Fibroblast of skin of right quadriceps (primary cell): ENCODE results near the gene B4GALNT2.
A peak's percentile ranks its signal among the peaks of the same experiment; 100 is the strongest.
"Not testable (repeated sequence)": the region's sequence is repeated elsewhere in the genome, so short reads cannot be mapped to it uniquely, and the experiment has no call there.

Experiments
- DNase-seq: peaks from one replicate; pipeline ENCODE4 v3.0.0-alpha.2; 2013

B4GALNT2 gene

GRCh38 chr17:49122566-49122965 is 10.0 kb upstream of the B4GALNT2 start:
- DNase-seq = no peak

DNA sequence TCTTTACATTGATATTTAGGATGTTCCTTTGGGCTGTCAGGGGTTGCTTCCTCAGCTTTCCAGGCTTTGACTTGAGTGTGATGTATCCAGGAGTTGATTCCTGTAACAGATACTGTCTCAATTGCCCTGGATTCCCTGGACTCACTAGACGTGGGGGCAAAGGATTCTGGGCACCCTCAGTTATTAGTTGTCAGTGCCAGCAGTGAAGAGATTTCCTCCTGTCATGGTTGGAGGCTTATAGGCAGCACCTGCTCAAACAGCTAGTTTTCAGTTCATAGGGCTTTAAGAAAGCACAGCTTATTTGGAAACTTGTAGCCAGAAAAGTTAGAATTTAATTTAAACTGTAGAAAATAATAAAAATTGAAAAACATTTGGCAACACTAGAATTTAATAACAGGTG is 9.5 kb upstream of the B4GALNT2 start:
- DNase-seq = no peak

- DNase-seq = no peak
Observed at GRCh38 chr17:49125449-49125848, 7.1 kb upstream of the B4GALNT2 start.

- DNase-seq = not testable (repeated sequence)
Observed at GRCh38 chr17:49126183-49126859, 6.2 kb upstream of the B4GALNT2 start.

DNA sequence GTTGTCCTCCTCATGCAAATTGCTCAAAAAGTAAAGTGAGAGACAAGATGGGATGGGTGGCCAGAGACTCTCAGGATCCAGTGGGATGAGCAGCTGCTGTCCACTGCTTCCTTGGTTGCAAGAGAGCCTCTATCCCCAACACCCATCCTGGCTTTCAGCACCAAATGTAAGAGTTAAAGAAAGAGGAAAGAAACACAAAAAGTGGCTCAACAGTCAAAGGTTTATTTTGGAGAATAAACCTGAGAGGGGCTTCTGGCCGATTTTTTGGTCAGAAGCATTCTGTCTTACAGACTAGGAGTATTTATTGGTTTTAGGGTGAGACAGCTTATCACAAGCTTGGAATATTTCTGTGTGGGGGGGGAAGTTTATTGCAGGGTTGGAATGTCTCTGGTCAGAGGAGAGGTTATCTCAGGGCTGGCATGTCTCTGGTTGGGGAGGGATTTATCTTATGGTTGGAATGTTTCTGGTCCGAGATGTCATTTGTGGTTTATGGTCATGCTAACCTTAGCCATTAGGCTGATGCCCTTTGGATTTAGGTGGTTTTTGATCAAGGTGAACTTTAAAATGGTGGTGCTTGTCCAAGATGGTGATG is 3.1 kb upstream of the B4GALNT2 start:
- not testable (repeated sequence) for DNase-seq

- DNase-seq = no peak
Observed at GRCh38 chr17:49130891-49131290, 1.7 kb upstream of the B4GALNT2 start.

GRCh38 chr17:49132317-49132698 is 261 bp upstream of the B4GALNT2 start:
- DNase-seq = no peak

GRCh38 chr17:49136335-49136734 is 3.8 kb downstream of the B4GALNT2 start:
- DNase-seq = no peak

GRCh38 chr17:49145654-49146053 is 13.1 kb downstream of the B4GALNT2 start:
- DNase-seq = not testable (repeated sequence)

GRCh38 chr17:49146620-49147306 is 14.2 kb downstream of the B4GALNT2 start:
- peak; percentile 100 for DNase-seq

GRCh38 chr17:49148171-49148570 is 15.6 kb downstream of the B4GALNT2 start:
- DNase-seq = no peak

GRCh38 chr17:49151996-49152395 is 19.4 kb downstream of the B4GALNT2 start:
- no peak for DNase-seq

- DNase-seq = no peak
Observed at GRCh38 chr17:49156256-49156655, 23.7 kb downstream of the B4GALNT2 start.

DNA sequence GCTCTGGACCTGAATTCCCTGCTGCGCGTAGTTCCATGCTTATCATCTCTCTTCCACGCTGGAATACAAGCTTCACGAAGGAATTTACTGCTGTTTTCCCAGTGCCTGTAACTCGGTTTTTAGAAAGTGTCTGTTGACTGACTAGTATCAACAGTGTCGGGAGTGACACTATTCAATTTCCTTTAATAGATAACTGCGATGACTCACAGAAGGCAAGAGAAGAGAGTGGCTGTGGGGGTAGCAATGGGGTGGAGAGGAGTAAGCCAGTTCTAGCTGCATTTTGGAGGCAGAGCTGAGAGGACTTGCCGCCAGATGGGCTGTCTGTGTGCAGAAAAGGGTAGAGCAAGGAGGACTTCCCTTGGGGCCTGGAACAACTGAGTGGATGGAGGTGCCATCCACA is 25.2 kb downstream of the B4GALNT2 start:
- DNase-seq = peak; percentile 18

DNA sequence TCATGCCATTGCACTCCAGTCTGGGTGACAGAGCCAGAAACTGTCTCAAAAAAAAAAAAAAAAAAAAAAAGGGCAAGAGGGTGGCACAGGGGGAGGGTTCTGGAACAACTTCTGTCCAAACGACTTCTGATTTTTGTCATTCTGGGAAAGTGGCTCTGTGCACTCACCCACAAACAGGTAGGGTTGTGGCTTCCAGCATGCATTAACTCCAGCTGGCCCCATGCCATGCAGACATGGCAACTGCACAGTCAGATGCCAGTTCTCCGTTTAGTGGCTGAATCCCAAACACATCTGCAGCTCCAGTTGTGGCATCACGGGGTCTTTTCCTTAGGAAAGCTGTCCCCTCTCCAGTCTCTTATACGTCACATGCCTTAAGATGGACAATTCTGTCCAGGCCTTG is 30.3 kb downstream of the B4GALNT2 start:
- no peak for DNase-seq

DNA sequence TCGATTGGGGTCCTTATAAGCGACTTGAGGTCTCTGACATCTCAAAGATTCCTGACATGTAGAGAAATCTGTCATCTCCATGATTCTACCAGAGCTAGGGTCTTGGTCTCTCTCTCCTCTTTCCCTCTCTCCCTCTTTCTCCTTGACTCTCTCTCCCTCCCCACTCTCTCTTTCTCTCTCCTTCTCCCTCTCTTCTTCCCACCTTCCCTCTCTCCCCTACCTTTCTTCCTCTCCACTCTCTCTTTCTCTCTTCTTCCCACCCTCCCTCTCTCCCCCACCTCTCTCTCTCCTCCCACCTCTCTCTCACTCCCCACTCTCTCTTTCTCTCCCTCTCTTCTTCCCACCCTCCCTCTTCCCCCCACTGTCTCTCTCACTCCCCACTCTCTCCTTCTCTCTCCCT is 32.6 kb downstream of the B4GALNT2 start:
- no peak for DNase-seq

GRCh38 chr17:49168706-49169105 is 36.1 kb downstream of the B4GALNT2 start:
- no peak for DNase-seq

DNA sequence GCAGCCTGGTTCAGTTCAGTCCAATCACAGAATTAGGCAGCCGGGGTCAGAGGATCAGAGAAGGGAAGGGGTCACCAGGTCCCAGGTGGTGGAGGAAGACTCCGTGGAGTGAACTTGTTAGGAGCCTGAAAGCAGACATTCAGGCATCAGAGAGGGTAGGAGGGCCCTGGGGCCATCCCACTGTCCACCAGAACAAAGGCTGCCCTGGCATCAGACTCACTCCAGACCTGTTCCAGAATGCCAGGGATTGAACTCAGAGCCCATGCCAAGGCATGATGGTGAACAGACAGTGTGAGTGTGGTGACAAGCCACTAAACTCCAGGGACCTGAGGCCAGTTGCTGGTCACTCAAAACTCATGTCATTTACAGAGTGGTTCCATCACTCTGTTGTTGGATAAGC is 37.6 kb downstream of the B4GALNT2 start:
- DNase-seq = no peak

GRCh38 chr17:49170711-49171110 is 38.1 kb downstream of the B4GALNT2 start:
- DNase-seq = not testable (repeated sequence)

DNA sequence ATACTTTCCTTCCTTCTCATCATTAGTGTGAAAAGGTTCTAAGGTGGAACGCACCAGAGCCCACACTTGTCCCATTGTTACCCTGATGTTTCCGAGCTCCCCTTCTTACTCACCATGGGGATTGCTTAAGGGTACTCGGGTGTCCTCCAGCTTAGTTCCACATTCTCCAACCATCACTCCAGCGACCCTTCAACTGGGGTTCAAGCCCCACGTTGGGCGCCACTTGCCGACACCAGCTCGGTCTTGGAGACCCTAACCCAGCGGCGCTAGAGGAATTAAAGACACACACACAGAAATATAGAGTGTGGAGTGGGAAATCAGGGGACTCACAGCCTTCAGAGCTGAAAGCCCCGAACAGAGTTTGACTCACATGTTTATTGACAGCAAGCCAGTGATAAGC is 43.4 kb downstream of the B4GALNT2 start:
- not testable (repeated sequence) for DNase-seq

- peak; percentile 54 for DNase-seq
Observed at GRCh38 chr17:49180303-49180702, 47.7 kb downstream of the B4GALNT2 start.

DNA sequence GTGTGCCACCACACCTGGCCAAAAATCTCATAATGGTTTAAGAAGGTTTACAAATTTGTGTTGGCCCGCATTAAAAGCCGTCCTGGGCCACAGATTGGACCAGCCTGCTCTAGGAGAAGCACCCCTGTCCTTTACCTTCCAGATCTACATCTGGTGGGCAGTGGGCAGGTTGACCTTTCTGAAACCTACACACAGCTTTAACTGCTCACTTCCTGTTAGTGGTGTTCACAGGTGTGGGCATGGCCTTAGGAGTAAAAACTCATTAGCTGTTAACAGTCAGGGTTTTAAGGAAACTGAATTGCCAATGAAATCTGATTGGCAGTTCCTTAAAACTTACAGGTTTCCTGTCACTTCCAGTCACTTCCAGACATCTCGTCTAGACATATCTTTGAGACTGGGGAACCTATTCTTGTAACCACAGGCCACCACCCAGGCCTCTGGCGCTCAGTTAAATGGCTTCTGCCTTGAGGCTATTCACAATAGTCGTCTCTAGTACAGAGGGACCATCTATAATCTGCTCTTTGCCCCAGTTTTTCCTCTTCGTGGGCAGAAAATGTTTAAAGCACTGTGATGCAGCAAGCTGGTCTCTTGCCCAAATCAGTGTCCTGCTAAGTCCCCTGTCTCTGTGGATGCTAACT is 48.5 kb downstream of the B4GALNT2 start:
- DNase-seq = no peak

GRCh38 chr17:49183341-49183740 is 50.8 kb downstream of the B4GALNT2 start:
- no peak for DNase-seq

DNA sequence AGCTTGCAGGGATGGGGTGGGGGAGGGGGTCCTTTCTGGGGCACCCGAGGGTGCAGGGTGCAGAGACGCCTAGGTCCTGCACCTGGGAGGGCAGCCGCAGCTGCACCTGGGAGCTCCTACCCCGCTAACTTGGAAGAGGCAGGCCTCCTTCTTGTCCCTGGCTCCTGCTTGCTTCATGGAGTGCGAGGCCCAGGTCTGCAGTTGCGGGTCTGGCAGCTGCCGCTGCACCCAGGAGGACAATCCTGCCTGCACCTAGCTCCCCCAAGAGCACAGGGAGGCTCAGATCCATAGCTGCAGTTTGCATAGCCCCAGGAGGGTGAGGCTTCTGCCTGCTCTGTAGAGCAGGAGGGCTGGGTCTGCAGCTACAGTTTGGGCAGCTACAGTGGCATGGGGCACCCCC is 51.2 kb downstream of the B4GALNT2 start:
- no peak for DNase-seq
